A673 (cell line): ENCODE data around the gene ELF1.

Experiments used
- CTCF ChIP-seq: fragments of 300-800, 200-600 bp; sonication (generic); conservative IDR thresholded peaks from 2 replicates; pipeline ENCODE4 v1.5.1; 2017; ENCODE audit warnings: low read depth, mild to moderate bottlenecking, antibody characterized with exemption, low read length, moderate library complexity, mixed read lengths
- EZH2 ChIP-seq: fragments of 200-600 bp; sonication (generic); IDR thresholded peaks from 2 replicates; pipeline ENCODE4 v1.6.1; 2017; ENCODE audit warnings: borderline replicate concordance, low read depth, mild to moderate bottlenecking, mixed read lengths, antibody characterized with exemption, low read length; ENCODE audit not compliant: poor library complexity, severe bottlenecking

GRCh38 chr13:41056194-41056593 is 37.1 kb upstream of the ELF1 start:
- TF ChIP-seq CTCF (no peak), EZH2 (no peak)
